Activated CD8-positive, alpha-beta T cell treated with anti-CD3 and anti-CD28 coated beads for 36 hours (primary cell): ENCODE data around the gene NEK4. TPM values are rescaled to one million over a fixed set of nuclear protein-coding genes. Genes with fewer than 3 reads are reported as not detected.

Source experiments
- ATAC-seq: fragments of 200-7000 bp; cut with Tn5 transposase; one replicate; pipeline ENCODE4 v1.10.0; 2021; ENCODE audit warnings: mild to moderate bottlenecking, moderate library complexity
- CTCF ChIA-PET: fragments of 350-600 bp; sonication (Branson Sonifier 250); formaldehyde crosslinking; loops from one replicate; lab custom pipeline; 2021; ENCODE audit warnings: antibody characterized with exemption; lab: Charles Lee
- POLR2A ChIA-PET: fragments of 350-600 bp; sonication (Branson Sonifier 250); formaldehyde crosslinking; loops from one replicate; lab custom pipeline; 2021; ENCODE audit warnings: antibody characterized with exemption; lab: Charles Lee
- DNase-seq: peaks from one replicate; pipeline ENCODE4 v3.0.0-alpha.2; 2020
- H3K27ac Mint-ChIP-seq: one replicate; pipeline ENCODE4 v1.8.0; 2021; ENCODE audit warnings: mild to moderate bottlenecking, mixed read lengths
- H3K27me3 Mint-ChIP-seq: one replicate; pipeline ENCODE4 v1.8.0; 2021; ENCODE audit warnings: mixed read lengths
- H3K36me3 Mint-ChIP-seq: one replicate; pipeline ENCODE4 v1.8.0; 2021; ENCODE audit warnings: low read depth, mixed read lengths
- H3K4me1 Mint-ChIP-seq: one replicate; pipeline ENCODE4 v1.8.0; 2021; ENCODE audit warnings: low read depth, mixed read lengths
- H3K4me3 Mint-ChIP-seq: one replicate; pipeline ENCODE4 v1.8.0; 2021; ENCODE audit warnings: mild to moderate bottlenecking, moderate library complexity, mixed read lengths
- H3K9me3 Mint-ChIP-seq: one replicate; pipeline ENCODE4 v1.8.0; 2021; ENCODE audit warnings: mixed read lengths
- CTCF ChIP-seq: fragments of 200-600 bp; IDR thresholded peaks from one replicate; pipeline ENCODE4 v1.8.0; 2022; ENCODE audit warnings: antibody characterized with exemption, mild to moderate bottlenecking
- intact Hi-C: fragments of 100-400 bp; cut with micrococcal nuclease; formaldehyde crosslinking; loops from one replicate; pipeline ENCODE4 v1.10.0; 2022
- total RNA-seq, 2 experiments: library from RNA; stranded (reverse); gene quantifications; one replicate each; pipeline ENCODE4 v1.2.3, GENCODE V29; 2021

The NEK4 gene
- total RNA-seq, 2 experiments from 2014 or later, result 16.2 to 18.4 TPM

GRCh38 chr3:52787672-52788625 lies 17.2 kb upstream of the NEK4 start:
- intact Hi-C loops, result no loop called here
- no peaks in the 10 kb centered on the region for H3K27me3 Mint-ChIP-seq
- H3K36me3 Mint-ChIP-seq, result no peaks in the 10 kb centered on the region
- no peak for DNase-seq
- no peak overlapping the region for H3K4me3 Mint-ChIP-seq
- H3K9me3 Mint-ChIP-seq, result no peaks in the 10 kb centered on the region
- H3K27ac Mint-ChIP-seq, result no peak overlapping the region
- CTCF ChIA-PET, result interaction anchor here (1.0 kb wide), 1 partner anchor 145 kb away, joined by 3 read pairs; no protein-coding TSS in a partner anchor
- POLR2A ChIA-PET, result no interaction called here
- no peaks in the 10 kb centered on the region for H3K4me1 Mint-ChIP-seq
- TF ChIP-seq CTCF, result no peak
- ATAC-seq, result no peak

- H3K9me3 Mint-ChIP-seq, result no peaks in the 10 kb centered on the region
- CTCF ChIA-PET, result interaction anchor here (1.0 kb wide), 1 partner anchor 146 kb away, joined by 3 read pairs; no protein-coding TSS in a partner anchor
- H3K4me3 Mint-ChIP-seq, result no peak overlapping the region
- no peak for TF ChIP-seq CTCF
- intact Hi-C loops, result no loop called here
- POLR2A ChIA-PET, result no interaction called here
- no peaks in the 10 kb centered on the region for H3K4me1 Mint-ChIP-seq
- no peak overlapping the region for H3K27ac Mint-ChIP-seq
- H3K36me3 Mint-ChIP-seq, result no peaks in the 10 kb centered on the region
- H3K27me3 Mint-ChIP-seq, result no peaks in the 10 kb centered on the region
- ATAC-seq (no peak), DNase-seq (no peak)
Measured at GRCh38 chr3:52787246-52787645, 16.5 kb upstream of the NEK4 start.

- H3K4me1 Mint-ChIP-seq, result no peaks in the 10 kb centered on the region
- no peak overlapping the region for H3K27ac Mint-ChIP-seq
- peaks cover 2% of the 10 kb centered on the region for H3K27me3 Mint-ChIP-seq
- CTCF ChIA-PET, result interaction anchor here (1.0 kb wide), 1 partner anchor 146 kb away, joined by 3 read pairs; no protein-coding TSS in a partner anchor
- ATAC-seq (no peak), DNase-seq (no peak)
- no peak for TF ChIP-seq CTCF
- H3K9me3 Mint-ChIP-seq, result no peaks in the 10 kb centered on the region
- intact Hi-C loops, result no loop called here
- no peak overlapping the region for H3K4me3 Mint-ChIP-seq
- no peaks in the 10 kb centered on the region for H3K36me3 Mint-ChIP-seq
- POLR2A ChIA-PET, result no interaction called here
Measured at GRCh38 chr3:52786330-52787215, 15.8 kb upstream of the NEK4 start.

- H3K27ac Mint-ChIP-seq, result no peak overlapping the region
- H3K36me3 Mint-ChIP-seq, result no peaks in the 10 kb centered on the region
- no peak overlapping the region for H3K4me3 Mint-ChIP-seq
- H3K4me1 Mint-ChIP-seq, result no peaks in the 10 kb centered on the region
- ChIA-PET POLR2A (no interaction called here), CTCF (interaction anchor here (1.6 kb wide), 1 partner anchor 14 kb away, joined by 6 read pairs; no protein-coding TSS in a partner anchor)
- H3K9me3 Mint-ChIP-seq, result no peaks in the 10 kb centered on the region
- H3K27me3 Mint-ChIP-seq, result peaks cover 2% of the 10 kb centered on the region
- intact Hi-C loops, result no loop called here
- DNase-seq, result no peak
- no peak for TF ChIP-seq CTCF
- ATAC-seq, result no peak
Measured at GRCh38 chr3:52784931-52785590, 14.3 kb upstream of the NEK4 start.
